Measurements from ENCODE around the gene PCNX3. TPM values are rescaled to one million over a fixed set of nuclear protein-coding genes. Genes with fewer than 3 reads are reported as not detected.
A peak's percentile ranks its signal among the peaks of the same experiment; 100 is the strongest.

Gene PCNX3
- total and polyA plus RNA-seq, 2 of the 13 experiments (the other 11 are each of a cell fraction or from before 2014, with no cell fraction given): 16.2 to 23.0 TPM

GRCh38 chr11:65615950-65616574 is 486 bp downstream of the PCNX3 start (continued):
- TF ChIP-seq PRDM10 (CRISPR knock-in tag; IDR thresholded peaks at IDR 0.05; ENCODE audit: low read depth): no peak
- TF ChIP-seq ARID4A (CRISPR knock-in tag; IDR thresholded peaks at IDR 0.05; ENCODE audit: borderline replicate concordance): no peak
- no peak for TF ChIP-seq SNAPC4 (CRISPR knock-in tag; IDR thresholded peaks at IDR 0.05)
- TF ChIP-seq ZFP62 (CRISPR knock-in tag; IDR thresholded peaks at IDR 0.05): no peak
- 0 out of 2 replicates have a peak, but pooled peaks have one; percentile 54 for TF ChIP-seq ZNF776 (CRISPR knock-in tag; IDR thresholded peaks at IDR 0.05)
- no peak for TF ChIP-seq ZNF644 (CRISPR knock-in tag; IDR thresholded peaks at IDR 0.05; ENCODE audit: low read depth)
- TF ChIP-seq ZNF30 (CRISPR knock-in tag; IDR thresholded peaks at IDR 0.05): no peak
- no peak for TF ChIP-seq ARNT2 (CRISPR knock-in tag; IDR thresholded peaks at IDR 0.05; ENCODE audit: low read depth)
- no peak for TF ChIP-seq U2AF1 (optimal IDR thresholded peaks at IDR 0.05; ENCODE audit: low read depth, low read length)
- peak; percentile 48; the same call in 1 of the 2 replicates for TF ChIP-seq KDM5A (IDR thresholded peaks at IDR 0.05; ENCODE audit: borderline replicate concordance, low read length)
- 0 out of 3 replicates have a peak, but pooled peaks have one; percentile 4 for TF ChIP-seq MXI1 (IDR thresholded peaks at IDR 0.05; ENCODE audit: borderline replicate concordance, low read depth, low read length)
